WTC11 (cell line): ENCODE results near the gene MX1. TPM values are rescaled to one million over a fixed set of nuclear protein-coding genes. Genes with fewer than 3 reads are reported as not detected.

Experiments
- ATAC-seq: fragments of 200-7000 bp; cut with Tn5 transposase; 2 replicates; pipeline ENCODE4 v1.10.0; 2021; ENCODE audit warnings: mild to moderate bottlenecking, moderate library complexity
- CTCF ChIA-PET: fragments of 300-600 bp; sonication (Branson Sonifier 250); formaldehyde crosslinking; loops from one replicate; lab custom pipeline; 2021; ENCODE audit warnings: antibody characterized with exemption; lab: Charles Lee
- POLR2A ChIA-PET: fragments of 350-600 bp; sonication (Branson Sonifier 250); formaldehyde crosslinking; loops from one replicate; lab custom pipeline; 2021; ENCODE audit warnings: antibody characterized with exemption; lab: Charles Lee
- DNase-seq: peaks from one replicate; pipeline ENCODE4 v3.0.0; 2021; ENCODE audit warnings: low spot score
- H3K27ac Mint-ChIP-seq: 2 replicates; pipeline ENCODE4 v1.8.0; 2021; ENCODE audit warnings: mixed read lengths
- H3K27me3 Mint-ChIP-seq: 2 replicates; pipeline ENCODE4 v1.8.0; 2021; ENCODE audit warnings: low read depth, mild to moderate bottlenecking, moderate library complexity, mixed read lengths
- H3K36me3 Mint-ChIP-seq: 2 replicates; pipeline ENCODE4 v1.8.0; 2021; ENCODE audit warnings: mixed read lengths
- H3K4me1 Mint-ChIP-seq: 2 replicates; pipeline ENCODE4 v1.8.0; 2022; ENCODE audit warnings: mixed read lengths
- H3K4me3 Mint-ChIP-seq: 2 replicates; pipeline ENCODE4 v1.8.0; 2021; ENCODE audit warnings: mild to moderate bottlenecking, moderate library complexity, mixed read lengths
- H3K9me3 Mint-ChIP-seq: 2 replicates; pipeline ENCODE4 v1.8.0; 2021; ENCODE audit warnings: mixed read lengths
- ARID4B ChIP-seq: sonication (generic); formaldehyde crosslinking; IDR thresholded peaks from 2 replicates; pipeline ENCODE4 v1.8.0; 2023; ENCODE audit warnings: missing genetic modification reagents, mild to moderate bottlenecking, borderline replicate concordance
- E2F4 ChIP-seq: sonication (generic); formaldehyde crosslinking; IDR thresholded peaks from 2 replicates; pipeline ENCODE4 v1.8.1; 2022; ENCODE audit warnings: low read depth, mild to moderate bottlenecking, moderate library complexity, missing genetic modification reagents, borderline replicate concordance
- E2F5 ChIP-seq: sonication (generic); formaldehyde crosslinking; IDR thresholded peaks from 2 replicates; pipeline ENCODE4 v1.8.1; 2022; ENCODE audit warnings: mild to moderate bottlenecking, moderate library complexity, missing genetic modification reagents
- EMX1 ChIP-seq: fragments of 250-450 bp; sonication (Bioruptor Pico); IDR thresholded peaks from 2 replicates; pipeline ENCODE4 v1.8.0; 2021; ENCODE audit warnings: mild to moderate bottlenecking
- ETV6 ChIP-seq: sonication (generic); formaldehyde crosslinking; IDR thresholded peaks from 2 replicates; pipeline ENCODE4 v1.8.1; 2022; ENCODE audit warnings: mild to moderate bottlenecking, missing genetic modification reagents
- GRHL2 ChIP-seq: fragments of 250-450 bp; sonication (Bioruptor Pico); IDR thresholded peaks from 2 replicates; pipeline ENCODE4 v1.8.0; 2022; ENCODE audit warnings: mild to moderate bottlenecking, moderate library complexity; ENCODE audit not compliant: insufficient replicate concordance, severe bottlenecking
- GTF2I ChIP-seq: fragments of 250-450 bp; sonication (Bioruptor Pico); conservative IDR thresholded peaks from 2 replicates; pipeline ENCODE4 v1.4.0; 2021; ENCODE audit warnings: mild to moderate bottlenecking
- IRF1 ChIP-seq: sonication (generic); formaldehyde crosslinking; IDR thresholded peaks from 2 replicates; pipeline ENCODE4 v1.8.0; 2023; ENCODE audit warnings: missing genetic modification reagents
- MXD4 ChIP-seq: fragments of 250-450 bp; sonication (Bioruptor Pico); IDR thresholded peaks from 2 replicates; pipeline ENCODE4 v1.8.0; 2021; ENCODE audit warnings: mild to moderate bottlenecking, moderate library complexity, borderline replicate concordance
- MYBL2 ChIP-seq: sonication (generic); formaldehyde crosslinking; IDR thresholded peaks from 2 replicates; pipeline ENCODE4 v1.8.1; 2023; ENCODE audit warnings: mild to moderate bottlenecking, moderate library complexity, missing genetic modification reagents
- NFYB ChIP-seq: sonication (generic); formaldehyde crosslinking; conservative IDR thresholded peaks from 2 replicates; pipeline ENCODE4 v1.8.0; 2022; ENCODE audit warnings: low read depth, missing genetic modification reagents
- NR2C2 ChIP-seq: sonication (generic); formaldehyde crosslinking; IDR thresholded peaks from 2 replicates; pipeline ENCODE4 v1.8.0; 2022; ENCODE audit warnings: mild to moderate bottlenecking, missing genetic modification reagents
- RELA ChIP-seq: sonication (generic); formaldehyde crosslinking; IDR thresholded peaks from 2 replicates; pipeline ENCODE4 v1.8.1; 2022; ENCODE audit warnings: missing genetic modification reagents, mild to moderate bottlenecking, borderline replicate concordance
- SMAD4 ChIP-seq: sonication (generic); formaldehyde crosslinking; IDR thresholded peaks from 2 replicates; pipeline ENCODE4 v1.8.0; 2022; ENCODE audit warnings: mild to moderate bottlenecking, missing genetic modification reagents
- TEAD4 ChIP-seq: sonication (generic); formaldehyde crosslinking; IDR thresholded peaks from 2 replicates; pipeline ENCODE4 v1.8.0; 2022; ENCODE audit warnings: mild to moderate bottlenecking, missing genetic modification reagents
- ZNF138 ChIP-seq: sonication (generic); formaldehyde crosslinking; conservative IDR thresholded peaks from 2 replicates; pipeline ENCODE4 v1.8.1; 2022; ENCODE audit warnings: mild to moderate bottlenecking, moderate library complexity, missing genetic modification reagents
- ZNF416 ChIP-seq: fragments of 250-450 bp; sonication (Bioruptor Pico); IDR thresholded peaks from 2 replicates; pipeline ENCODE4 v1.9.0; 2021; ENCODE audit warnings: mild to moderate bottlenecking, inconsistent platforms
- total RNA-seq: library from RNA; stranded (reverse); gene quantifications from 3 replicates; pipeline ENCODE4 v1.2.3, GENCODE V29; 2021
- TF ChIP-seq, protein P1 (sequence below): sonication (generic); formaldehyde crosslinking; IDR thresholded peaks from 2 replicates; pipeline ENCODE4 v1.8.0; 2022; ENCODE audit warnings: mild to moderate bottlenecking, missing genetic modification reagents

The MX1 gene
- total RNA-seq, 1 experiment from 2014 or later: 3.6 TPM

DNA sequence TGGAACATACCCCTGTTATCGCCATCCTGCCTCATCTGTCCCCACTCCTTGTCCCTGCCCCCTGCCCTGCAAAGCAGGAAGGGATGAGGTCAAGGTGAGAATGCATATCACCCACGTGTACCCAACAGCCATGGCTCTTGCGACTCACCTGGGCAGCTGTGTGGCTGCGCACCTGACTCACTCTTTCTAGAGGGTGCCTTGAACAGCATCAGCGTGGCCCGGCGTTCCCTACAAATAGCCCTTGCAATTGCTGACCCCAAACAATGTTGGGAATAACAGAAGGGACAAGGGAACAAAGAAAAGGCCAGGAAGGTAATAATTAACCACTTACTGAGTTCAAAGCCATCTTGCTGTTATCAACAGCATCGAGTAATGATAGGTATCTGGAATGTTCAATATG is 71.7 kb downstream of the MX1 start:
- H3K4me1 Mint-ChIP-seq: peaks cover 13% of the 10 kb centered on the region
- no peaks in the 10 kb centered on the region for H3K27me3 Mint-ChIP-seq
- no peak overlapping the region for H3K4me3 Mint-ChIP-seq
- no peaks in the 10 kb centered on the region for H3K36me3 Mint-ChIP-seq
- CTCF ChIA-PET: no interaction called here
- no peak for TF ChIP-seq MXD4 (CRISPR knock-in tag)
- TF ChIP-seq MYBL2 (CRISPR knock-in tag): no peak
- TF ChIP-seq, all 79 proteins: peak for 0
- H3K27ac Mint-ChIP-seq: no peak overlapping the region
- no peak for ATAC-seq
- POLR2A ChIA-PET: no interaction called here
- no peaks in the 10 kb centered on the region for H3K9me3 Mint-ChIP-seq
- no peak for DNase-seq

DNA sequence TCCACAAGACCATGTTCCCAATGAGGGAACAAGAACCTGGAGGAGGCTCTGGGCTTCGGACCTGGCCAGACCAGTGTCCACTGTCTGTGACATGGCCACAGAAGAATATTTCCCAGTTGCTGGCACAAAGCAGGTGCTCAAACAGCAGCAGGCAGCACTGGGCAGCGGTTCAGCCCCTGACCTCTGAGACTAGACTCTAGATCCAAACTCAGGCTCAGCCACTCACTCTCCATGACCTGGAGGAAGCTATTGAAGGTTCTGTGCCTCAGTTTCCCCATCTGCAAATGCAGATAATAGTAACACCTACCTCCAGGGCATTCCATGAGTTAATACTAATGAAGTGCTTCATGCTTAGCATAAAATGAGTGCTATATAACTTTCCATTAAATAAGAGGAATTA is 73.9 kb downstream of the MX1 start:
- Mint-ChIP-seq H3K4me3 (no peak overlapping the region), H3K4me1 (peaks cover 13% of the 10 kb centered on the region), H3K36me3 (no peaks in the 10 kb centered on the region), H3K27ac (no peak overlapping the region), H3K27me3 (peaks cover 3% of the 10 kb centered on the region; the same call in 1 of the 2 replicates), H3K9me3 (no peaks in the 10 kb centered on the region)
- POLR2A ChIA-PET: no interaction called here
- no peak for TF ChIP-seq IRF1 (CRISPR knock-in tag)
- no peak for TF ChIP-seq NFYB (CRISPR knock-in tag)
- no peak for TF ChIP-seq ZNF138 (CRISPR knock-in tag)
- TF ChIP-seq GRHL2 (CRISPR knock-in tag): no peak
- TF ChIP-seq ETV6 (CRISPR knock-in tag): no peak
- TF ChIP-seq MXD4 (CRISPR knock-in tag): no peak
- CTCF ChIA-PET: no interaction called here
- DNase-seq (no peak), ATAC-seq (no peak)

GRCh38 chr21:41500363-41500762 is 74.3 kb downstream of the MX1 start:
- TF ChIP-seq GTF2I: no peak
- TF ChIP-seq NR2C2 (CRISPR knock-in tag): no peak
- no peak for TF ChIP-seq SMAD4 (CRISPR knock-in tag)
- no peak for TF ChIP-seq RELA (CRISPR knock-in tag)
- TF ChIP-seq EMX1 (CRISPR knock-in tag): no peak
- no peak for TF ChIP-seq TEAD4 (CRISPR knock-in tag)
- TF ChIP-seq, protein P1, sequence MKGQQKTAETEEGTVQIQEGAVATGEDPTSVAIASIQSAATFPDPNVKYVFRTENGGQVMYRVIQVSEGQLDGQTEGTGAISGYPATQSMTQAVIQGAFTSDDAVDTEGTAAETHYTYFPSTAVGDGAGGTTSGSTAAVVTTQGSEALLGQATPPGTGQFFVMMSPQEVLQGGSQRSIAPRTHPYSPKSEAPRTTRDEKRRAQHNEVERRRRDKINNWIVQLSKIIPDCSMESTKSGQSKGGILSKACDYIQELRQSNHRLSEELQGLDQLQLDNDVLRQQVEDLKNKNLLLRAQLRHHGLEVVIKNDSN: no peak
- TF ChIP-seq E2F5 (CRISPR knock-in tag): no peak
- no peak for TF ChIP-seq E2F4 (CRISPR knock-in tag)
- no peak for TF ChIP-seq ARID4B (CRISPR knock-in tag)
- no peak for TF ChIP-seq ZNF416 (CRISPR knock-in tag)
- ChIA-PET POLR2A (no interaction called here), CTCF (interaction anchor here (1.3 kb wide), 1 partner anchor 217 kb away, joined by 3 read pairs; no protein-coding TSS in a partner anchor)
- ATAC-seq (no peak), DNase-seq (no peak)
- Mint-ChIP-seq H3K4me3 (no peak overlapping the region), H3K27ac (no peak overlapping the region), H3K4me1 (peaks cover 13% of the 10 kb centered on the region), H3K36me3 (no peaks in the 10 kb centered on the region), H3K9me3 (no peaks in the 10 kb centered on the region), H3K27me3 (peaks cover 5% of the 10 kb centered on the region; the same call in 1 of the 2 replicates)
